T-helper 17 cell (primary cell): ENCODE data around the gene BEAN1. TPM values are rescaled to one million over a fixed set of nuclear protein-coding genes. Genes with fewer than 3 reads are reported as not detected.

Experiments used
- ATAC-seq: fragments of 150-1000 bp; cut with Tn5 transposase; 2 replicates; pipeline ENCODE4 v1.10.0; 2021; ENCODE audit warnings: mild to moderate bottlenecking, moderate library complexity
- DNase-seq, 3 donors: peaks; one replicate each; pipeline versions ENCODE4 v3.0.0 to v3.0.0-alpha.2; 2020 to 2021
- H3K9me3 ChIP-seq: one replicate; pipeline ENCODE4 v1.7.0; 2013; ENCODE audit warnings: low read length, mild to moderate bottlenecking; ENCODE audit not compliant: control insufficient read depth, poor library complexity, severe bottlenecking
- H3K27ac Mint-ChIP-seq: one replicate; pipeline ENCODE4 v1.8.0; 2022; ENCODE audit warnings: mild to moderate bottlenecking, moderate library complexity, mixed read lengths
- H3K27me3 Mint-ChIP-seq: one replicate; pipeline ENCODE4 v1.8.0; 2022; ENCODE audit warnings: mixed read lengths
- H3K36me3 Mint-ChIP-seq: one replicate; pipeline ENCODE4 v1.8.0; 2022; ENCODE audit warnings: low read depth, mixed read lengths
- H3K4me1 Mint-ChIP-seq: one replicate; pipeline ENCODE4 v1.8.0; 2022; ENCODE audit warnings: mild to moderate bottlenecking, mixed read lengths
- H3K4me3 Mint-ChIP-seq: one replicate; pipeline ENCODE4 v1.8.0; 2022; ENCODE audit warnings: mild to moderate bottlenecking, moderate library complexity, mixed read lengths
- total RNA-seq, 4 donors: library from RNA in 2 of 4; stranded (reverse) in 2 of 4; gene quantifications; one replicate each; pipeline ENCODE4 v1.2.3 and lab custom pipeline; 2022 to 2026

Gene BEAN1
- total RNA-seq, 2 donors from 2014 or later: not detected

DNA sequence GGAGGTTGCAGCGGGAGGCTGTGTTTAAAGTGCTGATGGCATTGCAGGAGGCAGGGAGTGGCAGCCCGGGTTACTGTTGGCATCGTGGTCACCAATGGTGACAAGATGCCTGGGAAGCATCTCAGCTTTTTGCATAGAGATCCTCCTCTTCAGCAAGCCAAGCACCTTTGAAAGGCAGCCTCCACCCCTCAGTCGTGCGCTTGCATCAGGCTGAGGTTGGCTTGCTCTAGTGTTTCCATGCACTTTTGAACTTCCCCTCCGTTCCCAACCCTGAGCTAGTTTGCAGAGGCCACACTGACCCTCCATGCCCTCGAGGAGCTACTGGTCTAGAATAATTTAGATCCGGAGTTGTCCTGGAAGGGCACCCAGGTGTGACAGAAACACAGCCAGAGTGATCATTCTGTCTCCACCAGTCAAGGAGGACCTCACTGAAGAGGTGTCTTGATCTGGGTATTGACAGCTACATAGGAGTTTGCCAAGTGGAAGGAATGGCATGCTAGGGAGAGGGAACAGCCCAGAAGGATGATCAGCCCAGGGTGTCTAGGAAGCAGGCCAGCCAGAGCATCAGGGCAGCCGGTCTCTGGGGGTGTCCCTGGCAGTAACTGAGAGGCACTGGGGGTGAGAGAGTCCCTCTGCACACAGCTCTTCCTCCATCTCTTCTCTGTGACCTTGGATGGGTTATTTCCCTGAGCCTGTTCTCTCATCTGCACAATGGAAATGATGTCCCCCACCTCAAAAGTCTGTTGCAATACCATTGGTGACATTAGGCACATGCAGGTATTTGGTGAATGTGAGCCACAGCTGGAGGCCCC is 7.7 kb downstream of the BEAN1 start:
- H3K4me1 Mint-ChIP-seq: peaks cover 2% of the 10 kb centered on the region
- no peak for ATAC-seq
- peaks cover 3% of the 10 kb centered on the region for H3K36me3 Mint-ChIP-seq
- no peak overlapping the region for H3K27ac Mint-ChIP-seq
- H3K27me3 Mint-ChIP-seq: peaks cover 57% of the 10 kb centered on the region
- H3K9me3 ChIP-seq: no peaks in the 10 kb centered on the region
- DNase-seq: no peak
- no peak overlapping the region for H3K4me3 Mint-ChIP-seq

DNA sequence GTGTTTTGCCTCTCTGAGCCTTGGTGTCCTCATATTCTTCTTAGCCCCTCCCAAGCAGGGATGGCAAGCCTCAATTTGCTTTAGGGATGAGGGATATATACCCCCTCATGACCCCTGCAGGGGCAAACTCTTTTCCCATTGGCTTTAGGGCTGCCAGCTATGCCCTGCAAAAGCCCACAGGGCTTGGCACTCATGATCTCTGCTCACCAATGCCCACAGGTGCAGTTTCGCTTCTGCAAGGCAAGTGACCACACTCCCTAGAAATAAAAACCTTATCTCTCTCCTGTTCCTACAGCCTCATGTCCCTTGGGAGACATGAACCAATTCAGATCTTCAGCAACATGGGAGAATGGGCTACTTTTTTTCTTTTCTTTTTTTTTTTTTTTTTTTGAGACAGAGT is 8.8 kb downstream of the BEAN1 start:
- H3K9me3 ChIP-seq: no peaks in the 10 kb centered on the region
- ATAC-seq: no peak
- no peak overlapping the region for H3K27ac Mint-ChIP-seq
- H3K4me3 Mint-ChIP-seq: no peak overlapping the region
- peaks cover 3% of the 10 kb centered on the region for H3K36me3 Mint-ChIP-seq
- H3K4me1 Mint-ChIP-seq: peaks cover 2% of the 10 kb centered on the region
- no peak for DNase-seq
- peaks cover 57% of the 10 kb centered on the region for H3K27me3 Mint-ChIP-seq

DNA sequence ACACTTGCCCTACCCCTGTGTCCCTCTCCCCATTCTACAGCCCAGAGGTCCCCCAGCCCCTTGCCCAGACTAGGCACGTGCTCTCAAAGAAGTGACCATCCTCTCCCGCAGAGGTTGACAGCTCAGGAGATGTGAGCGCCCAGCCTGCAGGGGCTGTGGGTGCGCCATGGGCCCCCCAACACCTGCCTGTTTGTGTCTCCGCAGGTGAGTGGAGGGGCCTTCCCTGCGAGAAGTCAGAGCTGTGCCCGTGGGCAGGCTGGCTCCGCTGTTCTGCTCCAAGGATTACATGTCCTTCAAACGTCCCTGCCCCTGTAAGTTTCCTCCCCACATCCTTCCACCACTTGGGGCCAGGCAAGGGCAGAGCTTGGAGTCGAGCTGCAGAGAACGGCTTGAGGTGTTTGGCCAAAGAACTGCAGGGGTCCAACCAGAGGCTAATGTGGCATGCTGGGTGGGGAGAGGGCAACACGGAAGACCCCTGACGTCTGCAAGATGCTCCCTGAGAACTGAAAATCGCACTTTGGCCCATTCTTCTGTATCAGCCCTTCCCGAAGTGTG is 10.4 kb downstream of the BEAN1 start:
- Mint-ChIP-seq H3K4me3 (no peak overlapping the region), H3K36me3 (peaks cover 3% of the 10 kb centered on the region), H3K27me3 (peaks cover 54% of the 10 kb centered on the region), H3K27ac (no peak overlapping the region), H3K4me1 (peaks cover 2% of the 10 kb centered on the region)
- DNase-seq: no peak
- ATAC-seq: no peak
- H3K9me3 ChIP-seq: no peaks in the 10 kb centered on the region

- Mint-ChIP-seq H3K36me3 (no peaks in the 10 kb centered on the region), H3K27ac (no peak overlapping the region), H3K27me3 (peaks cover 45% of the 10 kb centered on the region), H3K4me1 (no peaks in the 10 kb centered on the region), H3K4me3 (no peak overlapping the region)
- no peak for DNase-seq
- ATAC-seq: no peak
- no peaks in the 10 kb centered on the region for H3K9me3 ChIP-seq
These were observed 11.4 kb downstream of the BEAN1 start for GRCh38 chr16:66438536-66438935.

DNA sequence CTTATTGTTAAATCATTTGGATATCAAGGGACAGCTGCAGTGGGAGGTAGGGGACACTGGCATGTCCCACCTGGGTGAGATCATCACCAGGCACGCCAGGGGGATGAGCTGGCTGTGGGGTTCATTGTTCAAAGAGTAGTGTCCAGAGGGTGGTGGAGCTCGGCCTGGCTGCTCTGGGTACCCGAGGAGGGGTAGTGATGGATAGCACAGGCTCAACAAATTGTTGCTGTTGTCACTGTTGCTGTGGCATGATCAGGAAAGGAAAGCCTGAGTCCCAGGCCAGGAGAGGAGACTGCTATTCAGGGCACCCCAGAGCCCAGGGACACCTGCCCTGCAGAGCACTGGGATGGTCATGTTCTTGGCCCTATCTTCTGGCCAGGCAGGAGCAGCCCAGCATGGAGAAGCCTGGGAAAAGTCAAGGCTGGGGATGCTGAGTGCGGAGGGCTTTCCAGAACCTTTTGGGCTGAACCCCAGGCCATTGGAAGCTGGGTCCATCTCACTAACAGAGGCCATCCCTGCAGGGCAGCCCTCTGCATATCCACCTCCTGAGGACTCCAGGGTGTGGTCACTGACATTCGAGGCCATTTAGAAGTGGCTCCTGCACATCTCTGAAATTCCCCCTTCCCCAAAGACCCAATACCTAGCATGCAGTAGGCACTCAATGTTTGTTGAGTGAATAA is 12.1 kb downstream of the BEAN1 start:
- Mint-ChIP-seq H3K27me3 (peaks cover 49% of the 10 kb centered on the region), H3K4me3 (no peak overlapping the region), H3K36me3 (no peaks in the 10 kb centered on the region), H3K27ac (no peak overlapping the region), H3K4me1 (no peaks in the 10 kb centered on the region)
- ATAC-seq: no peak
- H3K9me3 ChIP-seq: no peaks in the 10 kb centered on the region
- DNase-seq: no peak

DNA sequence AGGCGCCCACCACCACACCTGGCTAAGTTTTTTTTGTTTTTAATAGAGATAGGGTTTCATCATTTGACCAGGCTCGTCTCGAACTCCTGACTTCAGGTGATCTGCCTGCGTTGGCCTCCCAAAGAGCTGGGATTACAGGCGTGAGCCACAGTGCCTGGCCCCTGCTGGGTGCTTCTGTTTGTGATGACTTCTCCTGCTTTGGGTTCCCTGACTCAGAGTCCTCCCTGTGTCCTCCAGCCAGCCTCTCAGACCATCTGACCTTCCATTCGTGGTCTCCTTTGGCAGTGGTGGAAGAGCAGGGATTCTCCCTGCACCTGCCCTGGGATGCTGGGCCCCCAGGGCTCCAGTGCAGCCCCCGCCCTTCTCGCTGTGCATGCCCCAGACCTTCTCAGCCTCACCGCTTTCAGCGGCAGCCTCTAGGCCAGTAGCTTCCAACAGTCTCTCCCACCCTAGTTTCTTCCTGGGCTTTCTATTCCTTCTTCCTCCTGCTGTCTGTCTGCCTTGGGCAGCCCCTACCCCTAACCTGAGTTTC is 13.2 kb downstream of the BEAN1 start:
- no peaks in the 10 kb centered on the region for H3K9me3 ChIP-seq
- H3K4me1 Mint-ChIP-seq: no peaks in the 10 kb centered on the region
- peaks cover 48% of the 10 kb centered on the region for H3K27me3 Mint-ChIP-seq
- no peak overlapping the region for H3K4me3 Mint-ChIP-seq
- ATAC-seq (no peak), DNase-seq (no peak)
- no peaks in the 10 kb centered on the region for H3K36me3 Mint-ChIP-seq
- H3K27ac Mint-ChIP-seq: no peak overlapping the region

DNA sequence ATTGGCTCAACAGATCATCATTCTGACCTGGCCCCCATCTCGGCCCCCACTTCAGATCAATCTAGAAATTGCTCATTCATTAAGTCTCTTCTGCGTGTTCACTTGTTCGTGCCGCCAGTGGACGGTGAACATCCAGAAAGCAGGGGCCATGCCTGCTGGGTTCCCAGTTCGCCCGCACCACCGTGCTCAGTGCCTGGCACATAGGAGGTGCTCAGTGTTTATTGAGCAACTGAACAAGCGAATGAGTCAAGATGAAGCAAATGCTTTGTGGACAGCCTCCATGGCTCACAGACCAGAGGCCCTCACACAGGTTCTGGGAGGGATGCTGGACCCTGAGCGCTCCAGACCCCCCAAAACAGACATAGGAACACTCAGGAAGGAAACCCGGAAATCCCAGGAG is 13.9 kb downstream of the BEAN1 start:
- no peak for ATAC-seq
- H3K36me3 Mint-ChIP-seq: no peaks in the 10 kb centered on the region

GRCh38 chr16:66441586-66442375 is 14.7 kb downstream of the BEAN1 start:
- H3K9me3 ChIP-seq: no peaks in the 10 kb centered on the region
- peaks cover 5% of the 10 kb centered on the region for H3K36me3 Mint-ChIP-seq
- no peak overlapping the region for H3K4me3 Mint-ChIP-seq
- DNase-seq: no peak
- peaks cover 5% of the 10 kb centered on the region for H3K4me1 Mint-ChIP-seq
- H3K27me3 Mint-ChIP-seq: peaks cover 61% of the 10 kb centered on the region
- ATAC-seq: no peak
- peak overlapping the region; percentile 63 for H3K27ac Mint-ChIP-seq

More for the DNA sequence above, 13.9 kb downstream of the BEAN1 start:
- Mint-ChIP-seq H3K27ac (peak overlapping the region; percentile 63), H3K4me1 (no peaks in the 10 kb centered on the region), H3K27me3 (peaks cover 53% of the 10 kb centered on the region), H3K4me3 (no peak overlapping the region)
- H3K9me3 ChIP-seq: no peaks in the 10 kb centered on the region
- DNase-seq: no peak

GRCh38 chr16:66442502-66443268 is 15.6 kb downstream of the BEAN1 start:
- Mint-ChIP-seq H3K27ac (no peak overlapping the region), H3K4me1 (peaks cover 5% of the 10 kb centered on the region), H3K27me3 (peaks cover 59% of the 10 kb centered on the region), H3K36me3 (peaks cover 5% of the 10 kb centered on the region), H3K4me3 (no peak overlapping the region)
- H3K9me3 ChIP-seq: no peaks in the 10 kb centered on the region
- DNase-seq (no peak), ATAC-seq (no peak)

DNA sequence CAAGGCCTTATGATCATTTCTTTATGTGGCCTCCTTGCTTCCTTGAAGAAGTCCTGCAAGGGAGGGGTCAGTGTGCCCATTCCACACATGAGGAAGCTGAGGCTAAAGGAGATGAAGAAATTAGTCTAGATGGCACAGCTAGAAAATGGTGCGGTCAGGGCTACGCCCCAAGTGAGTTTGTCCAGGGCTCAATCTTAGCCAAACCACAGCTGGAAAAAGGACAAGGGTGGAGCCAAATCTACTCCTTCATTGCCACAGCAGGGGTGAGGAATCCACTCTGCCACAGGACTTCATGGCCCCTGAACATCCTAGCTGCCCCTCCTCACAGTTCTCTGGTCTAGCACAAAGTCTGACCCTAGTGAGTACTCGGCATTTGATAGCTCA is 16.2 kb downstream of the BEAN1 start:
- DNase-seq: no peak
- peaks cover 5% of the 10 kb centered on the region for H3K4me1 Mint-ChIP-seq
- no peak overlapping the region for H3K4me3 Mint-ChIP-seq

GRCh38 chr16:66444049-66444481 is 17.0 kb downstream of the BEAN1 start:
- H3K9me3 ChIP-seq: no peaks in the 10 kb centered on the region
- Mint-ChIP-seq H3K27ac (peak overlapping the region; percentile 39), H3K27me3 (peaks cover 54% of the 10 kb centered on the region), H3K4me1 (peaks cover 5% of the 10 kb centered on the region), H3K4me3 (no peak overlapping the region), H3K36me3 (peaks cover 5% of the 10 kb centered on the region)
- no peak for ATAC-seq
- no peak for DNase-seq

More for the DNA sequence above, 16.2 kb downstream of the BEAN1 start:
- no peaks in the 10 kb centered on the region for H3K9me3 ChIP-seq
- Mint-ChIP-seq H3K27me3 (peaks cover 59% of the 10 kb centered on the region), H3K36me3 (peaks cover 5% of the 10 kb centered on the region), H3K27ac (no peak overlapping the region)
- ATAC-seq: no peak

- Mint-ChIP-seq H3K27ac (no peak overlapping the region), H3K27me3 (peaks cover 31% of the 10 kb centered on the region), H3K36me3 (peaks cover 5% of the 10 kb centered on the region), H3K4me1 (peaks cover 7% of the 10 kb centered on the region), H3K4me3 (no peak overlapping the region)
- ATAC-seq: no peak
- no peaks in the 10 kb centered on the region for H3K9me3 ChIP-seq
- DNase-seq: no peak
These were observed 19.6 kb downstream of the BEAN1 start for GRCh38 chr16:66446737-66447136.
